Measurements from ENCODE around the gene C3orf22.

DNA sequence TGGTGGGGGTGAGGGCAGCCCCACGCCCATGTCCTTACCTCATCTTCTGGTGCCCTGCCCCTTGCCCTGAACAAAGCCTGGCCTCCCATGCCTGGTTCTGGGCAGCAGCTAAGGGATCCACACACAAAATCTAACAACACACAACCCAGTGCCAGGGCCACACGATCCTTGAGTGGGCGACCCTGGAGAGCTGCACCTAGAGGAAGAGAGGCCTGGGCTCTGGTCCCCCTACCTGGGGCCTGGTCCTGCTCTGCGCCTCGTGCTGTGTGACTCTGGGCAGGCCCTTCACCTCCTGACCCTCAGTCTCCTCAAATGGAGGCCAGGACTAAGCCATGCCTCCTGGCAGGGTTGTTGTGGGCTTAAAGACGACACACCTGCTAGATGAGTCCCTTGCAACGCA is 20.0 kb upstream of the C3orf22 start:
- TF ChIP-seq, protein P1, sequence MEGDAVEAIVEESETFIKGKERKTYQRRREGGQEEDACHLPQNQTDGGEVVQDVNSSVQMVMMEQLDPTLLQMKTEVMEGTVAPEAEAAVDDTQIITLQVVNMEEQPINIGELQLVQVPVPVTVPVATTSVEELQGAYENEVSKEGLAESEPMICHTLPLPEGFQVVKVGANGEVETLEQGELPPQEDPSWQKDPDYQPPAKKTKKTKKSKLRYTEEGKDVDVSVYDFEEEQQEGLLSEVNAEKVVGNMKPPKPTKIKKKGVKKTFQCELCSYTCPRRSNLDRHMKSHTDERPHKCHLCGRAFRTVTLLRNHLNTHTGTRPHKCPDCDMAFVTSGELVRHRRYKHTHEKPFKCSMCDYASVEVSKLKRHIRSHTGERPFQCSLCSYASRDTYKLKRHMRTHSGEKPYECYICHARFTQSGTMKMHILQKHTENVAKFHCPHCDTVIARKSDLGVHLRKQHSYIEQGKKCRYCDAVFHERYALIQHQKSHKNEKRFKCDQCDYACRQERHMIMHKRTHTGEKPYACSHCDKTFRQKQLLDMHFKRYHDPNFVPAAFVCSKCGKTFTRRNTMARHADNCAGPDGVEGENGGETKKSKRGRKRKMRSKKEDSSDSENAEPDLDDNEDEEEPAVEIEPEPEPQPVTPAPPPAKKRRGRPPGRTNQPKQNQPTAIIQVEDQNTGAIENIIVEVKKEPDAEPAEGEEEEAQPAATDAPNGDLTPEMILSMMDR (IDR thresholded peaks at IDR 0.05), result no peak
- no peak for TF ChIP-seq POLR2A (IDR thresholded peaks at IDR 0.05)
- TF ChIP-seq POLR2AphosphoS5 (IDR thresholded peaks at IDR 0.05), result no peak

All from breast epithelium (tissue), 3 donors.